DMS79 (cell line): ENCODE measurements around the gene HOXD3.

ENCODE experiments used
- DNase-seq: peaks from one replicate; lab custom pipeline; 2025; lab: John Stamatoyannopoulos, UW

HOXD3 gene

GRCh38 chr2:176132205-176133171 lies 24.6 kb upstream of the HOXD3 start:
- no peak for DNase-seq

- DNase-seq = peak; percentile 26
Observed at GRCh38 chr2:176133389-176133788, 23.7 kb upstream of the HOXD3 start.

GRCh38 chr2:176134035-176134434 lies 23.1 kb upstream of the HOXD3 start:
- DNase-seq = no peak

- DNase-seq = peak; percentile 57
Observed at GRCh38 chr2:176135035-176135440, 22.1 kb upstream of the HOXD3 start.

GRCh38 chr2:176136374-176137251 lies 20.5 kb upstream of the HOXD3 start:
- no peak for DNase-seq

GRCh38 chr2:176137252-176137580 lies 19.9 kb upstream of the HOXD3 start:
- DNase-seq = no peak

- DNase-seq = no peak
Observed at GRCh38 chr2:176137906-176138305, 19.2 kb upstream of the HOXD3 start.

GRCh38 chr2:176138526-176138922 lies 18.6 kb upstream of the HOXD3 start:
- DNase-seq = peak; percentile 39

- no peak for DNase-seq
Observed at GRCh38 chr2:176138923-176139660, 18.0 kb upstream of the HOXD3 start.

- DNase-seq = no peak
Observed at GRCh38 chr2:176139661-176140512, 17.2 kb upstream of the HOXD3 start.

GRCh38 chr2:176140513-176141317 lies 16.4 kb upstream of the HOXD3 start:
- DNase-seq = no peak

- DNase-seq = no peak
Observed at GRCh38 chr2:176142281-176142680, 14.8 kb upstream of the HOXD3 start.

- no peak for DNase-seq
Observed at GRCh38 chr2:176145085-176145969, 11.8 kb upstream of the HOXD3 start.

- DNase-seq = no peak
Observed at GRCh38 chr2:176146101-176146500, 11.0 kb upstream of the HOXD3 start.

- no peak for DNase-seq
Observed at GRCh38 chr2:176146645-176147044, 10.5 kb upstream of the HOXD3 start.

- DNase-seq = no peak
Observed at GRCh38 chr2:176147210-176147799, 9.8 kb upstream of the HOXD3 start.

- no peak for DNase-seq
Observed at GRCh38 chr2:176147800-176148496, 9.2 kb upstream of the HOXD3 start.

- no peak for DNase-seq
Observed at GRCh38 chr2:176148751-176149421, 8.2 kb upstream of the HOXD3 start.
